GM12801 (cell line): ENCODE data around the gene RHOBTB3.

Source experiments
- TF ChIP-seq, protein P1 (sequence below): IDR thresholded peaks from one replicate; pipeline ENCODE4 v1.5.1; 2011; ENCODE audit warnings: control low read depth; ENCODE audit not compliant: insufficient read length; ENCODE audit errors: extremely low read depth

RHOBTB3 gene

DNA sequence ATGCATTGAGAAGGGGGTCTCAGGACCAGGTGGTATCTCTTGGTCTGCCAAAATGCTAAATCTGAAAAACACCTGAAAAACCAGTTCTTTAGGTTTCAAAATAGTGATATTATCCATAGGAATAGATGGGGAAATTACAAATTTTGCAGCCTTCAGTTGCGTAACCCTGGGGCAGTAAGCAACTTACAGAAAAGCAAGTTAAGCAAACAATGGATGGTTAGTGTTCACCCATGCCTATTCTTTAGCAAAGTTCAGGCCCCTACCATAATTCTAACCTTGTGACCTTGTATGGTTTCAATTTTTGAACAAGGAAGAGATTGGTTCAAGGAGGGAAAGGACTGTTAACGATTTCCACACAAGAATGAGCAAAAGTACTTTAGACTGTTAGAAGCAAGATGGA is 66.9 kb downstream of the RHOBTB3 start:
- TF ChIP-seq, protein P1, sequence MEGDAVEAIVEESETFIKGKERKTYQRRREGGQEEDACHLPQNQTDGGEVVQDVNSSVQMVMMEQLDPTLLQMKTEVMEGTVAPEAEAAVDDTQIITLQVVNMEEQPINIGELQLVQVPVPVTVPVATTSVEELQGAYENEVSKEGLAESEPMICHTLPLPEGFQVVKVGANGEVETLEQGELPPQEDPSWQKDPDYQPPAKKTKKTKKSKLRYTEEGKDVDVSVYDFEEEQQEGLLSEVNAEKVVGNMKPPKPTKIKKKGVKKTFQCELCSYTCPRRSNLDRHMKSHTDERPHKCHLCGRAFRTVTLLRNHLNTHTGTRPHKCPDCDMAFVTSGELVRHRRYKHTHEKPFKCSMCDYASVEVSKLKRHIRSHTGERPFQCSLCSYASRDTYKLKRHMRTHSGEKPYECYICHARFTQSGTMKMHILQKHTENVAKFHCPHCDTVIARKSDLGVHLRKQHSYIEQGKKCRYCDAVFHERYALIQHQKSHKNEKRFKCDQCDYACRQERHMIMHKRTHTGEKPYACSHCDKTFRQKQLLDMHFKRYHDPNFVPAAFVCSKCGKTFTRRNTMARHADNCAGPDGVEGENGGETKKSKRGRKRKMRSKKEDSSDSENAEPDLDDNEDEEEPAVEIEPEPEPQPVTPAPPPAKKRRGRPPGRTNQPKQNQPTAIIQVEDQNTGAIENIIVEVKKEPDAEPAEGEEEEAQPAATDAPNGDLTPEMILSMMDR: no peak

DNA sequence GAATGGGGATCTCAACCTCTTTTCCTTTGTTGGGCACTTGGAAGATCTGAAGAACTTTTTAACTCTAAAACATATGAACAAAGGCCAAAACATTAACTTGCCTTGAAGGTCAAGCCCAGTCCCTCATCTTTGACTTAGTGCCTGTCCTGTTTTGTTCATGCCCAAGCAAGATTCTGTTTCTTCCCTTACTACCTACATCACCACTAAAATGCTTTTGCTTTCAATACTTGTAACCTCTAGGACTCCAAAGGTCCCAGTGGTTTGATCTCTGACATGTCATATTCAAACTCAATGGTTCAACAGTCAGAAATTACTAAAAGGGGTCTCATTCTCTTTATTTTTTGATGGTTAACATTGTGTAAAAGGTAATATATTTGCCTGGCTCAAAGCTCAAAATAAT is 67.4 kb downstream of the RHOBTB3 start:
- TF ChIP-seq, protein P1: no peak

DNA sequence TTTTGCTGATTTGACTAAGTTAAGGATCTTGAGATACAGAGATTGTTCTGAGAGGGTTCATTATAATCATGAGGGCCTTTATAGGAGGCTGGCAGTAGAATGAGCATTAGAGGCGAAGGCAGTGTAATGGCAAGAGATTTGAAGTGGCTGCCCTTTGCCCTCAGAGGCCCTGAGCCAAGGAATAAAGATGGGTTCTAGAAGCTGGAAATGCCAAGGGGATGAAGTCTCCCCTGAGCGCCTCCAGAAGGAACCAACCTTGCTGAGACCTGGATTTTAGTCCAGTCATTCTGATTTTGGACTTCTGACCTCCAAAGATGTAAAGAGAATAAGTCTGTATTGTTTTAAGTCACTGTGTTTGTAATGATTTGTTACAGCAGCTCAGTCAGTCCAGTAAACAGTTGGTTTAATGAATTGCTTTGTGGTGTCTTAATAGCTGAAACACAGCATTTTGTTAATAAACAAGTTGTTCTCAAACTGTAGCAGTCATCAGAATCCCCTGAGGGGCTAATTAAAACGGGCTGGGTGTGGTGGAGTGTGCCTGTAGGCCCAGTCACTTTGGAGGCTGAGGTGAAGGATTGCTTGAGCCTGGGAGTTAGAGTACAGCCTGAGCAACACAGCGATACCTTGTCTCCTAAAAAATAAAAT is 68.2 kb downstream of the RHOBTB3 start:
- TF ChIP-seq, protein P1: no peak

DNA sequence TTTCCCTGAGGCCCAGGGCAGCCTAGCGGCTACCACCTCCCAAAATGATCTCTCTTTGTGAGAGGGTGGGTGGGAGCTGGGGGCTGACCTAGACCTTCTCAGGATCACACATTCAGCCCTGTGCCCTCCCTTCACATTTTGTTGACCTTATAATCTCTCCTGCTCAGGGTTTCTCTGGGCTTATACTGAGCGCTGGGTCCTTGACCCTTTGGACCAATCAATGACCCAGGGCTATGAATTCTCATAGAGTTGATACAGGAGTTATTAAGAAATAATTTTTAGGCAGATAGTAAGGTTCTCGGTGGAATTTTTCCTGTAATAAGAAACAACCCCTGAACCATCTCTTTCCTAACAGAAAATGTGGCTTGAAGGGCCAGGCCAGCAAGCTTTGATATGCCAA is 69.4 kb downstream of the RHOBTB3 start:
- TF ChIP-seq, protein P1: no peak

DNA sequence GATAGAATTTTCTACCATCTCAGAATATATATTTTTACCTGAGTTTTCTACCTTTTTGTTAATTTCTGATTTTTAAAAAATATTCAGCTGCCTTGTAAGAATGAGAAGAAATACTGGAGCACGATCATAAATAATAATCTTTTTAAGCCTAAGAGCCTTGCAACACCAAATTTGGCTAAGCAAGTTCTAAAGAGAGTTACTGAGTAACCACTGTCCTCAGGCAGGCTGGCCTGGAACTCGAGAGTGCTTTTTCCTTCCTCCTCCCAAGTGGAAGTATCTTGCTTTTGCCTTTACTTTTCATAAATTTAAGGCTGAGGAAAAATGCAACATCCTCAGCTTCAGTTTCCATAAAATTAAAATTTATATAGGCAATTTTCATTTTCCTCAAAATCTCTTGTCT is 70.4 kb downstream of the RHOBTB3 start:
- TF ChIP-seq, protein P1: no peak

DNA sequence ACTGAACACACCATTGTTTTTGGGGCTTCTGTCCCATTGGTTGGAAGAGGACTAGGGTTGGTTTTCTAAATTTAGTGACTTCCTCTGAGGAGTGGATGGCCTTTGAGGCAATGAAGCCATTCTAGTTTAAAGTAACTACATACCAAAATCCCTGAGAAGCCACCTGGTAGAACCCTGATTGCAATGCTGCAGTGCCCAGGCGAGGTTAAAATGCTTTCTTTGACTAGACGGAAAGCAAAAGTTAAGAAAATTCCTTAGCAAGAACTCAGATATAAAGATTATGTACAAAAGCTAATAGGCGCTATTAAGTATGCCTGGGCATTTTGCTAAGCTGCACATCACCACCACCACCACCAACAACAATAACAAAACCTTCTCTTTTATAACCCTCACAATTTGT is 70.8 kb downstream of the RHOBTB3 start:
- TF ChIP-seq, protein P1: no peak

DNA sequence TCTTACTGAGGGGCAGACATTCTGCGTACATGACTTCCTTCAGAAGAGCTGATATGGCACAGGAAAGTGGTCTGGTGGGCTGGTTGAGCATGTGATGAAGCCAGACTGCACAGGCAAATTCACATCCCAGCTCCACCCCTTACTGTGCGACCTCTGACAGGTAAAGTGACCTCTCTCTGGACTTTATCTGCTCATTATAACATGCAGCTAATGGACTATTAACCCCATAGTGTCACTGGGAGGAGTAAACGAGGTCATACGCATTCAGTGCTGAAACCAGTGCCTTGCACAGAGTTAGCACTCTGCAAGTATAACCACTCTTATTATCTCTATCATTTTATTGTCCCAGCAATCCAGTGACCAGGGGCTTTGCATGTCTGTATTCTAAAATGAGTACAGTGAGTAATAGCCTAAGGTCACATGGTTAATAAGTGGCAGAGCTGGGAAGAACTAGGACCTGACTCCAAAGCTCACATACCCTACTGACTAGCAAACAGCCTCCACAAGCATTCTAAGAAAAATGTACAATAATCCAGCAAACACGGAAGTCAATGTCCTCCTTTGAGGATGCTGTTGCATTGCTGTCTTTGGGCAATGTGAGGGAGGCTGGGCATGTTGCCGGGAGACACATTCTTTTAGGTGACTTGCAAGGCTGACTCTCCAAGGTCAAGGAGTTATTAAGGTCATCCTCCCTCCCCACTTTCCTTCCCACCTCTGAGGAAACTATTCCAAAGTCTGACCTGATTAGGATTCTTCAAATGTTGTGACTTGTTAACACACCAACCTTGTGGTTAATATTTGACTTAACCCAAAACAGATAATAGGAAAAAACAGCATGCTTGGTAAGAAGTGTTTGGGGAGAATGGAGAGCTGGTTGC is 72.4 kb downstream of the RHOBTB3 start:
- TF ChIP-seq, protein P1: no peak
